ENCODE results near the gene WRAP53. TPM values are rescaled to one million over a fixed set of nuclear protein-coding genes. Genes with fewer than 3 reads are reported as not detected.

Gene WRAP53
- total RNA-seq, 2 donors from 2014 or later, result 3.4 to 5.6 TPM

DNA sequence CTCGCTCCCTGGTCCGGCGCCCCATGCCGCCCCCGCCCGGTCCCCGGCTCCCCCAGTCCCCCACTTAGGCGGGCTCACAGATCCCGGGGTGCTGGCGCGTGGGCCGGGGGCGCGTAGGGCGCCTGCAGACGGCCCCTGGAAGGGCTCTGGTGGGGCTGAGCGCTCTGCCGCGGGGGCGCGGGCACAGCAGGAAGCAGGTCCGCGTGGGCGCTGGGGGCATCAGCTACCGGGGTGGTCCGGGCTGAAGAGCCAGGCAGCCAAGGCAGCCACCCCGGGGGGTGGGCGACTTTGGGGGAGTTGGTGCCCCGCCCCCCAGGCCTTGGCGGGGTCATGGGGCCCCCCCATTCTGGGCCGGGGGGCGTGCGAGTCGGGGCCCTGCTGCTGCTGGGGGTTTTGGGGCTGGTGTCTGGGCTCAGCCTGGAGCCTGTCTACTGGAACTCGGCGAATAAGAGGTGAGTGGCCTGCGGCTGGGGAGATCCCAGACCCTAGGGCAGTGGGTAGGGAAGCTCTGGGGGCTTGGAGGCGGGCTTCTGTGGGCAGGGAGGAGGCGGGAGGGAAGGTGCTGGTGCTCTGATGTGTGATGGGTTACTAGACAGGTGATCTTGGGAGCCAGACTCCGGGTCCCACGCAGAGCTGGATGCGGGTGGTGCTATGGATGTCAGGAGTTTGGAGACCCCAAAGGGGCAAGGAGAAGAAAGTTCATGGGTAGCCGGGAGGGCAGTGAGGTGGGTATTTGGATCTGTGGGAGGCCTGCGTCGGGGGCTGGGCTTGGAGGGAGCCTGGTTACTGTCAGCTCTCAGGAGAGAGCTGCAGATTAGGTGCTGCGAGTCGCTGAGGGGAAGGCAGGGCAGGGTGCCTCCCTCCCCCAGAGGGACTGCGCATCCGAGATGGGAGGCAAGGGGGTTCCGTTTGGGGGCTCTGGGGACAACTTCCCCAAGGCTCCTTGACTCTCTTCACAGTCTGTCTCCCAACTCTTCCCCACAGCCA is 17.3 kb downstream of the WRAP53 start:
- H3K27me3 ChIP-seq, result peaks cover 0 to 21% of the 10 kb centered on the region in 2 donors
- no peak for TF ChIP-seq POLR2A (IDR thresholded peaks at IDR 0.05)
- TF ChIP-seq, protein P1, sequence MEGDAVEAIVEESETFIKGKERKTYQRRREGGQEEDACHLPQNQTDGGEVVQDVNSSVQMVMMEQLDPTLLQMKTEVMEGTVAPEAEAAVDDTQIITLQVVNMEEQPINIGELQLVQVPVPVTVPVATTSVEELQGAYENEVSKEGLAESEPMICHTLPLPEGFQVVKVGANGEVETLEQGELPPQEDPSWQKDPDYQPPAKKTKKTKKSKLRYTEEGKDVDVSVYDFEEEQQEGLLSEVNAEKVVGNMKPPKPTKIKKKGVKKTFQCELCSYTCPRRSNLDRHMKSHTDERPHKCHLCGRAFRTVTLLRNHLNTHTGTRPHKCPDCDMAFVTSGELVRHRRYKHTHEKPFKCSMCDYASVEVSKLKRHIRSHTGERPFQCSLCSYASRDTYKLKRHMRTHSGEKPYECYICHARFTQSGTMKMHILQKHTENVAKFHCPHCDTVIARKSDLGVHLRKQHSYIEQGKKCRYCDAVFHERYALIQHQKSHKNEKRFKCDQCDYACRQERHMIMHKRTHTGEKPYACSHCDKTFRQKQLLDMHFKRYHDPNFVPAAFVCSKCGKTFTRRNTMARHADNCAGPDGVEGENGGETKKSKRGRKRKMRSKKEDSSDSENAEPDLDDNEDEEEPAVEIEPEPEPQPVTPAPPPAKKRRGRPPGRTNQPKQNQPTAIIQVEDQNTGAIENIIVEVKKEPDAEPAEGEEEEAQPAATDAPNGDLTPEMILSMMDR (IDR thresholded peaks at IDR 0.05), result no peak
- H3K9me3 ChIP-seq, result no peaks in the 10 kb centered on the region
- no peak for ATAC-seq
- H3K4me1 ChIP-seq, result peaks cover 21% of the 10 kb centered on the region
- no peak for DNase-seq
- no peaks in the 10 kb centered on the region for H3K36me3 ChIP-seq (replicated peaks in 1 of 2; ENCODE audit: insufficient read depth in 1 of 2, low read depth in 2 of 2)
- no peak overlapping the region for H3K27ac ChIP-seq
- peak overlapping the region in 1 of 2 donors; percentile 37 for H3K4me3 ChIP-seq
- WGBS, 2 donors, result 9 to 15% methylated on average over 18 to 40 of the region's 50 CpGs
- intact Hi-C loops (cut with DNase I), result no loop called here

DNA sequence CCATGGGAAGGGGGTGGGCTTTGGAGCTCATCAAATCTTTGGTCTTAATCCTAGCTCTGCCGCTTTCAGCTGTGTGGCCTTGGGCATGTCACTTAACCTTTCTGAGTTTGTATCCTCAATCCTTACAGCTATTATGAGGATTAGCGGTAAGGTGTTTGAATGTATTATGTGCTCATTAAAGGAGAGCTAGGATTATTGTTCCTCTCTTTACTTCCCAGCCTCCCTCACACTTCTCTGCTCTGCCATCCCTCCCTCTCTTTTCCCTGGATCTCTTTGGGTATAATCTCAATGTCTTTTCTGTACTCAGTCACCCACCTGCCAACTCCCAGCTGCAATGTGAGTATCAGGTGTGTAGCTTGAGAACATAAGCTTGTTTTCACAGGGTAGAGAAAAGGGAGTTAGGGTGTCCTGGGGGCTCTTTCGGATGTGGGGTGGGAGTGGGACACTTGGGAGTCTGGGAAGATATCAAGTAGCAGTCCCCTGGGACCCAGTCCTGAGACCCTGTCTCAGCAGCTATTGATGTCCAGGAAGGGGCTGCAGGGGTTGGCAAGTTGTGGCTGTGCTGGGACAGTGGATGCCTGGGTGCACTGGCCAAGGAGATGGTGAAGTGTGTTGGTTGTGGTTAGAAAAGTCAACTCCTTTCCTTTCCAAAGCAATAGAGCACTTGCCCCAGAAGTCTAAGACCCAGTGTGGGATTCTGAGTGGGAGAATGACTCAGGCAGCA is 18.5 kb downstream of the WRAP53 start:
- Histone ChIP-seq H3K27me3 (peaks cover 0 to 25% of the 10 kb centered on the region in 2 donors), H3K9me3 (no peaks in the 10 kb centered on the region), H3K36me3 (replicated peaks in 1 of 2; ENCODE audit: insufficient read depth in 1 of 2, low read depth in 2 of 2) (no peaks in the 10 kb centered on the region), H3K4me1 (peaks cover 21% of the 10 kb centered on the region), H3K27ac (no peak overlapping the region), H3K4me3 (no peak overlapping the region)
- DNase-seq (no peak), ATAC-seq (no peak)
- 72 to 77% methylated on average over 3 of the region's 3 CpGs for WGBS, 2 donors
- intact Hi-C loops (cut with DNase I), result no loop called here
- TF ChIP-seq POLR2A (IDR thresholded peaks at IDR 0.05), result no peak
- TF ChIP-seq, protein P1 (IDR thresholded peaks at IDR 0.05), result no peak

DNA sequence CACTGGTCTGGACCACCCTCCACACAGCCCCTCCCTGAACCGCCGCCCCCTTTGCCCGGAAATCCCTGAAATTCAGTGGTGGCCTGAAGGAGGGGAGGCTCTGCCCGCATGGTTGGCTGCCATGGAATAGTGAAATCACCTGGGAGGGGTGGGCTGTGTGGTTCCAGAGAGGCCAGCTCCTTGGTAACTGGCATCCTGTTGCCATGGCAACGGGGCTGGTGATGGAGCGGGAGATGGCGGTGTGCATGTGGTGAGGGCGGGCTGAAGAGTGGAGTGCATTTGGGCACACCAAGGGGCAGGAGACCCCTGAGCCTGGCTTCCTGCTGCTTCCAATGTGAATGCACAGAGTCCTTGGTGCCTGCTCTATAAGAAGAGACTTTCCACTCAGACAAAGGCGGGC is 19.2 kb downstream of the WRAP53 start:
- Histone ChIP-seq H3K27me3 (peaks cover 0 to 29% of the 10 kb centered on the region in 2 donors), H3K9me3 (no peaks in the 10 kb centered on the region), H3K36me3 (replicated peaks in 1 of 2; ENCODE audit: insufficient read depth in 1 of 2, low read depth in 2 of 2) (no peaks in the 10 kb centered on the region), H3K4me1 (peaks cover 21% of the 10 kb centered on the region), H3K27ac (no peak overlapping the region), H3K4me3 (no peak overlapping the region)
- intact Hi-C loops (cut with DNase I), result no loop called here
- WGBS, 2 donors, result 76 to 83% methylated on average over 5 to 9 of the region's 9 CpGs
- ATAC-seq (no peak), DNase-seq (no peak)
- TF ChIP-seq, protein P1 (IDR thresholded peaks at IDR 0.05), result no peak
- TF ChIP-seq POLR2A (IDR thresholded peaks at IDR 0.05), result no peak

DNA sequence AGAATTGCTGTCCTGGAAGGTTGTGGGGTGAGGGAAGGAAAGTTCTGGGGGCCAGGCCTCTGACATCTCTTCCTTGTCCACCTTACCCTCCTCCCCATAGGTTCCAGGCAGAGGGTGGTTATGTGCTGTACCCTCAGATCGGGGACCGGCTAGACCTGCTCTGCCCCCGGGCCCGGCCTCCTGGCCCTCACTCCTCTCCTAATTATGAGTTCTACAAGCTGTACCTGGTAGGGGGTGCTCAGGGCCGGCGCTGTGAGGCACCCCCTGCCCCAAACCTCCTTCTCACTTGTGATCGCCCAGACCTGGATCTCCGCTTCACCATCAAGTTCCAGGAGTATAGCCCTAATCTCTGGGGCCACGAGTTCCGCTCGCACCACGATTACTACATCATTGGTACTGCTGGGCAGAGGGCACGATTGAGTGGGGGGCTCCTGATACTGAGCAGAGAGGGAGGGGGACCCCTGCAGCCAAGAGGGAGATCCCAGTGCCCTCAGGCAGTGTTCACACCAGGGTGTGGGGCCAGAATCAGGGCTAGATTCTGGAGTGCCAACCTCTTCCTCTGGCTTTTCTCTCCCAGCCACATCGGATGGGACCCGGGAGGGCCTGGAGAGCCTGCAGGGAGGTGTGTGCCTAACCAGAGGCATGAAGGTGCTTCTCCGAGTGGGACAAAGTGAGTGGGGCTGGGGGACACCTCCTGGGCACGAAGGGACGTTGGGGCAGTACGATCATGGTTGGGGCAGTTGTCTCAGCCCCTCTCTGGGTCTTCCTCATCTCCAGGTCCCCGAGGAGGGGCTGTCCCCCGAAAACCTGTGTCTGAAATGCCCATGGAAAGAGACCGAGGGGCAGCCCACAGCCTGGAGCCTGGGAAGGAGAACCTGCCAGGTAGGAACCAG is 19.8 kb downstream of the WRAP53 start:
- Histone ChIP-seq H3K4me1 (peaks cover 21% of the 10 kb centered on the region), H3K27me3 (peaks cover 0 to 31% of the 10 kb centered on the region in 2 donors), H3K4me3 (no peak overlapping the region), H3K27ac (no peak overlapping the region), H3K36me3 (replicated peaks in 1 of 2; ENCODE audit: insufficient read depth in 1 of 2, low read depth in 2 of 2) (no peaks in the 10 kb centered on the region), H3K9me3 (no peaks in the 10 kb centered on the region)
- intact Hi-C loops (cut with DNase I), result no loop called here
- no peak for TF ChIP-seq POLR2A (IDR thresholded peaks at IDR 0.05)
- TF ChIP-seq, protein P1 (IDR thresholded peaks at IDR 0.05), result no peak
- 70 to 87% methylated on average over 17 to 19 of the region's 22 CpGs for WGBS, 2 donors
- DNase-seq (no peak), ATAC-seq (no peak)
